ENCODE data around the gene GASK1B. TPM values are rescaled to one million over a fixed set of nuclear protein-coding genes. Genes with fewer than 3 reads are reported as not detected.

The GASK1B gene
- total RNA-seq (2022; extraction: Qiagen RNA extraction): 0.44 to 0.51 TPM (median 0.47 TPM) in 5 replicates

GRCh38 chr4:158172261-158173258 is at the start of gene GASK1B:
Gene GASK1B (minus strand): TSS chr4:158173025. CDS start chr4:158171375, 1,650 bp downstream.

GRCh38 chr4:158209825-158210807 is 37.3 kb upstream of the GASK1B start, which contains the start of gene TMEM144:
Gene TMEM144 (plus strand): TSS chr4:158210486. CDS start chr4:158212668, 2,182 bp downstream.

Other genes with a start within 250 kb of the GASK1B start
- 3.0 to 3.7 TPM (median 3.5 TPM) in 5 replicates for gene TMEM144, start 37.5 kb upstream of the GASK1B start, total RNA-seq (2022; extraction: Qiagen RNA extraction)

Data from A549 treated with dexamethasone at 1 μM for 4 hours (cell line).